HPDE6-E6E7 (cell line): ENCODE data around the gene KIRREL1.

Experiments used
- DNase-seq: peaks from one replicate; pipeline ENCODE4 v3.0.0; 2011; ENCODE audit warnings: missing footprints; ENCODE audit errors: extremely low spot score

KIRREL1 gene

DNA sequence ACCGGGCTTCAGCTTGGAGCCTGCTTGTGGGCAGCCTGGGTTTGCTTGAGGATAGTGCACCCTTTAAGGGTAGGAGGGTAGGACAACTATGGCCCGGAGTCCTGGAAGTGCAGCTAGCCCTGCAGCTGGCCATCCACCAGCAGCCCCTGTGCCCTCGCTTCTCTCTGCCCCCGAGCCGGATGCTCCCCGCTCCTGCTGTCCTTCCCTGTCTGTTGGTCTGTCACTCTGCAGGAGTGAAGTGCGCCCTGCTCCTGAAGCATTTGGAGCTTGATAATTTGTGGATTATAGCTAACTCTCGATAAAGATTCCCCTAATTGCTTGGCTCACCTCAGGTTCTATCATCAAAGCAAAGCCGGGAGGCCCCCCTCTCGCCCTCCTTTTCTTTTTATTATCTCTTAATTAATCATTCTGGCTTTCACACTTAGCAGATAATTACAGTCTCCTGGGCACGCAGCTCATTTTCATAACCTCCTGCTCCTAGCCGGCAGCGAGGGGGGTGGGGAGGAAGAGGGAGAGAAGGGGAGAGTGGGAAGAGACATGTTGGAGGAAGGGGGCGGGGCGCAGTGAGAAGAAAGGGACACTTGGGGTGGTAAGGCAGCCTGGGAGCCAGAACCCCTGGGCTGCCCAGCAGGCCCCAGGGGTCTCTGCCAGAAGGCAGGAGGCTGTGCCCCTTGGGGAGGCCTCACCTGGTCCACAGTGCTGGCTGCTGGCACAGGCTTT, 14.4 kb downstream of the KIRREL1 start:
- no peak for DNase-seq

DNA sequence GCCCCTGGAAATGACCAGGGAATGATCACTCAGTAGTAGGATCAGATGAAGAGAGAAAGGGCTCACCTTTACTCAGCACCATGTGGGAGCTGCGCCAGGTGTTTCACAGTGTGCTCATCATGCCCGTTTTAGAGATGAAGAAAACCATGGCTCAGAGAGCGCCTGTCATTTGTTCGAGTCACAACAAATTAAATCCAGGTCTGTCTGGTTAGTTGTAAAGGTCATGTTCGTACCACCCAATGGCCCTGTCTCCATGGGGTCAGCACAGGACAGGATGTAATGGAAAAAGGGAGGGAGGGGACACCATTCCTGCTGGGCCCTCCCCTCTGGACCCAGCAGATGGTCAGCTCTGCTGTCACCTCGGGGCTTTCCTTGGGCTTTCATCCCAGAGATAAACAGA, 15.2 kb downstream of the KIRREL1 start:
- no peak for DNase-seq

DNA sequence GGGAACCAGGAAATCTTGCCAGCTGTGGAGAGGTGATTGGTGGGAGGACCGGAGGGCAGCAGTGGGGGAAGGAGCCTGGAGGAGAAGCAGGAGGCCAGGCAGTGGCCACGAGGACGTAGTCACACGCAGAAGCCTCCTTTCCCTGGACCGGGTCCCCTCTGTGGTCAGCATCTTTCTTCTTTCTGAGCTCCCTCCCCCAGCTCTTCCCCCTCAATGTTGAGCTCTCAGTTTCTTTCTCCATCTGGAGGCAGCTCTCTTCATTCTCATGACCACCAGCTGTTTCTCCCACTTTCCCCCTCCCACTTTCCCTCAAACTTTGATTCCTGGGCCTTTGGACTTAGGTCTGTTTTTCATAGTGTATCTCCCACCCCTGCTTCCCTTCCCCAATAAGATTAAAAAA, 18.3 kb downstream of the KIRREL1 start:
- DNase-seq, result no peak

DNA sequence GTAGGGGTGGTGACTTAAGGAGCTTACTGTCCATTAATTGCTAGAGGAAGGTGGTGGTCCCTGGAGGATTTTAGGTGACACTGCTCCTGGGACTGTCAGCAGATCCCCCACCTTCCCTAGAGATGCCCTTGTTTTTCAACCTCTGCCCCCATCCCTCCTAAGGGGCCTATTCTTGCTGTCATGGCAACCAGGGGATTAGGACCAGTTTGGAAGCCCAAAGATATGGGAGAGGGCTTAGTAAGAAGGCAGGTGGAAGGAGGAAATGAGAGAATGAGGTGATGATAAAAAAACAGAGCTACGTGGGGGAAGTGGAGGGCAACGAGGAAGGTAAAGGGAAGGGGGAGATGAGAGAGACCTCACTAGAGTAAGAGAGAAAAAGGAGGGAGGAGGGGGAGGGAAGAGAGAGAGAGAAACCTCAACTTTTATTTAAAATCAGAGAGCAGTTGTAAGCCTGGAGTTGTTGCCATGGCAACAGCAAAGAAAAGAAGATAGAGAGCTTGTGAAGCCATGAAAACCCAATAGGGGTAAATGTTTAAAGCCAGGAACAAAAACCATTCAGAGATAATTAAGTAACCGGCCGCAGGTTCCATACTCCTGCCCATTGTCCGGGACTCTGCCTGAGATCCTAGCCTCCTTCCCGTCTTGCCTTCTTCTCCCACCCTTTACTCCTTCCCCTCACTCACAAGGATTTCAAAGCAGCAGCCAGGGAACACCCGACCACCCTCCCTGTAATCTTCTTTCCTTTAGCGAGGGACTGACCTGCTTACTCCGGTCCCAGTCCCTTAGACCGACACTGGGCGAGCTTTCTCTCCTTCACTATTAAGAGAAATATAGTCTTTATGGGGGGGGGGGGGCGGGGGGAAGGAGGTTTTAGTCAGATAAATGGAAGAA, 20.6 kb downstream of the KIRREL1 start:
- no peak for DNase-seq

DNA sequence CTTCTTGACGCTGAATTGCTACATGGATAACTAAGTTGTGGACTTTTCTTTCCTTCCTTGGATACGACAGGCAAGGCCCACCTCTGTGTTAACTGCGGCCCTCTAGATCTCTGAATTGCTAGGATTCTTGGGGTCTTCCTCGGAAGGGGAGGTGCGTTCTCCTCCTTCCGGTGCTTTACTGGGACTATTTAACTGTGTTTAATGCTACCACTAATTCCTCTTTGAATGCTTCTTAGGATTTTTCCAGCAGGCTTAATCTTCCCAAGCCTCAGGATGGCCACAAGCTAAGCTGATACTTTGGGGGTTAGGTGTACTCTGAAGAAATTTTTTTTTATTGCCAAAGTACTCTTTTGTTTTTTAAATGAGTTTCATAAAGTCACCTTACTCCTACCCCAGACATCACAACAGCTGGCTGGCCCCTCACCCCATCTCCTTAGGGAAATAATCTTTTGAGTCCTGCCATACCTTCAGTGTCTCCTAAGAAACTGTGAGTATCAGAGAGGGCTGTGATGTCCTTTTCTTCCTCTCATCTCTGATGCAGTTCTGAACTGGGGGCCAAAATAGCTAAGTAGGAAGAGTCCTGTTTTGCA, 21.4 kb downstream of the KIRREL1 start:
- DNase-seq, result no peak

DNA sequence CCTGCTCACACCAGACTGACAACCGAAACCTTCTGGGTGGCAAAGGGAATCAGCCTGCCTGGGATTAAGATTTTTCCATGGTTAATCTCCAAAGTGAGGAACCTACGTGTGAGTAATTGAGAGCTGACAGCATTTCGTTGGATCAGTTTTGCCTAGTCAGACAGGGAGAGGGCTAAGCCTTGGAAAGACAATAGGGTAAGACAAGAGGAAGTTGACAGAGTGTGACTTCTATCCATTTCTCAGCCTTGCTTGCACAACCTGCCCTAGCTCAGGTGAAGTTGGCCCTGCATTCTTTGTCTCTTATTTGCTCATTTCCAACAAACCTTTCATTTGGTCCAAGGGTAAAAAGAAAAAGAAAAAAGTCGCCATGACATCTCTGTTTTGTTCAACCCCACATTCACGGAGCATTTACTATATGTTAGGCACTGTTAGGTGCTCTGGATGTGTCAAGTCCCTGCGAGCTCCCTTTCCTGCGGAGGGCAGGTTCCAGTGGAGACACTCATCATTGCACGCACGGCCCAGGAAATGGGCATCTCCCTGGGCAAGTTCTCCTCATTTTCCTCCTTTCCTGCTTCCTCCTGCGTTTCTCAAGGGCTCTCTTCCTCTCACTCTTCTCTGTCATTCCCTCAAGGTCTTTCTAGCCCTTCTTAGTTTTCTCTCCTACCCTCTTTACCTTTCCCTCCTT, 23.3 kb downstream of the KIRREL1 start:
- DNase-seq, result no peak

DNA sequence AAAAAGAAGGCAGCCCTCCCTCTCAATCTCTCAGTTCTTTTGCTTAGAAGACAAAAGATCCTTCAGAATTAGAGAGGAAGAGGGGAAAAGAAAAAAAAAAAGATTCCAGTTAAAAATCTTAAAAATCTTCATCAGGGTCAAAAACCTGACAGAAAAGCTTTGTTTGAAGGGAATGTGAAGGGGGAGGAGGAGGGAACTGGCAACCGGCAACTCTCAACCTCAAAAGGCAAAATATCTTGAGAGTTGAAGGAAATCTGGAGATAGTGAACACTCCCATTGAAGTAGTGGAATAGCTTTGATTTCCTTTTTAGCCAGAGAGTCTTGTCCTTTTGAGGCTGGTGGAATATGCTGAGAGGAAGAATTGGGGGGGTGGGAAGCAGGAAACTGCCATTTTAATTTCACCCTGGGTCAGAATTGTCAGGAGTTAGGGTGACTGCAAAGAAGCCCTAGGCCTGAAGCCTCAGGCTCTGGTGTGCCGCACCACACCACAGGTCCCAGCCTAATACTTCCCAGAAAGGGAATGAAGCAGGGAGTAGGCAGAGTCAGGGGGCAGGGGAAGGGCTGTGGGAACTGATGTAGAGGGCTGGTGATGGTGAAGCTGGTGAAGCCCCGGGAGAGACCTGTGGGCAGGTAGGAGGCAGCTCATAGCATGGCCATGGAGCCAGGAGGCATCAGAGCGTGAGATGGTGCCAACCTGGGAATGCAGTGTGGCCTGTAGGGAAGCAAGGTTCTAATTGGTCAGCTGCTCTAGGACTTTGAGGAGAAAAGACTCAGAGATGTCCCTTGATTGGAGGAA, 24.6 kb downstream of the KIRREL1 start:
- DNase-seq, result no peak

DNA sequence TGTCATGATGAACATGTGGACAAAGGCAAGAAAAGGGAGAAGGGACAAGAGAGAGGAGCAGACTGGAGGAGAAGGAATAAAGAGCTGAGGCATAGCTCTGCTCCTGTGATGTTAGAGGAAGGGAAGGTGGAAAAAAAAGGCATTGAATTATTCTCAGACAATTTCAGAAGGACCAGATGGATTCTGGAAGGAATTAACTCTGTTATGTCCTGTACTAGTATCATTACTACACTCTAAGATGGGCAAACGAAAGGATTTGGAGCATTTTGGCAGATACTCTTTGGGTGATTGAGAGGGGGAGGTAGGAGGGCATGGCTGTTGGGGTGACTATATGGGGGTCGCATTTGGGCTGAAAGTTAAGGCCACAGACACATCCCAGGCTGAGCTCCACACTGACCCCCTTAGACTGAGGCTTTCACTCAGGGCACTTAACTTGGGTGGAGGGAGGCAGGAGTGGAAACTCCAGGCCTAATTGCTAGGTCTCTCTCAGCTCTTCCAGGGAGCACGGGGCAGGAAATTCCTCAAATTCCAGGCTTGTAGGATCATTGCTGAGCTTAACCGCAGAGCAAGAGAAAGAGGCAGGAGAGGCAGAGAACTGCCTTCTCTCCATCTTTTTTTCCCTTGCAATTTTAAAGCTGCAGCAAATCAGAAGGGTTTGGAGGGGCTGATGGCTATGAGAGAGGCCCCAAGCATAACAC, 25.9 kb downstream of the KIRREL1 start:
- DNase-seq, result peak; percentile 57

DNA sequence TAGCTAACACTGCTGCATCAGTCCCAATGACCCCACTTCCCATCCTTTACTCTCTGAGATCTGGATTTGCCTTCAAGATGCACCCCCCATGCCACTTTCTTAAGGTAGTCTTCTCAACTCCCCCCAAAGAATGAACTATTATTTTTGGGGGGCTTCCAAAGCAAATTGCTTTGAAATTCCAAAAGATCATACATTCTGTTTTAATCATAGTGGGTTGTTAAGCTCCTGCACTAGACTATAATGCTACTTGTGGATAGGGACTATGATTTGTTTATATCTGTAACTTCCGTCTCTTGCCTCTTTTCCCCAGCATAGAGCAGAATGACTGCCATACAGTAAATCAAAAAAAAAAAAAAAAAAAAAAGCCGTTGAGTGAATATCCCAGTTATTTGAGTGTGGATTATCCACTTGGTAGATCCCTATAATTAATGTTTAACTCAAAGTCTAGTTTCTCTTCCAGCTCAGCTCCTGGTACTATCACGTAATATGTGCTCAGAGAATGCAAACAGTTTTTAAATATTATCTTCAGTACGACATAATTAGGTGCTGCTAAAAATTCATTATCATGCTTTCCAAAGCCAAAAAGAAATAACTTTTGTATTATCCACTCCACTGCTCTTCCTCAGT, 26.9 kb downstream of the KIRREL1 start:
- DNase-seq, result no peak

DNA sequence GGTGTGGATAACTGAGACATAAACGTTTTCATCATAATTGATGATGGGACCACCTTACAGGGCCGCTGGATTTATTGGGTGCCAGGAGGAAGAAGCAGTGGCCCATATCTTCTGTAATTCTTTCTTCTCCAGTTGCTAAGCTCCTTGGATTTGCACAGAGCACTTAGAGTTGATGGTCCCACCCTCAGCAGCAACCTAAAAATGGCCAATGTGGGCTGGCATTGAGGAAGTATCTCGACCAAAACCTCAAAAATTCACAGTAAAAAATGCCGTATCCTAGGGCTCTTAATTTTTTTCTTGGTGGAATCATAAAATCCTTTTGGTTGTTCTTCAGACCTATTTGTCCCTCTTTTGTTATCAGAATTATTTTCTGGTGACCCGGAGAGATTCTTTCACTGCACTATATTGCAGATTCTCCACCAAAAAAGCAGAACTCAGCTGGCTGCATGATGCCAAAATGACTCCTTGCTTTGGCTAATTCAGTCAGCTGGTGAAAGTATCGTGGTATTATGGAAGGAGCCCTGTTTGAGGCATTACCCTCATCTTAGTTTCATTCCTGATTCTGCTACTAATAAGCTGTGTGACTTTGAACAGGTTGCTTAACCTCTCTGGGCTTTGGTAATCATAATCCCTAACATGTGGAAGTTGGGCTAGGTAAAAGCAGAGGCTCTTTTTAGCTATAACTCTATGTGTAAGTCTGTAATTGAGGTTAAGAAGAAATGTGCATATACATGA, 27.6 kb downstream of the KIRREL1 start:
- DNase-seq, result no peak

DNA sequence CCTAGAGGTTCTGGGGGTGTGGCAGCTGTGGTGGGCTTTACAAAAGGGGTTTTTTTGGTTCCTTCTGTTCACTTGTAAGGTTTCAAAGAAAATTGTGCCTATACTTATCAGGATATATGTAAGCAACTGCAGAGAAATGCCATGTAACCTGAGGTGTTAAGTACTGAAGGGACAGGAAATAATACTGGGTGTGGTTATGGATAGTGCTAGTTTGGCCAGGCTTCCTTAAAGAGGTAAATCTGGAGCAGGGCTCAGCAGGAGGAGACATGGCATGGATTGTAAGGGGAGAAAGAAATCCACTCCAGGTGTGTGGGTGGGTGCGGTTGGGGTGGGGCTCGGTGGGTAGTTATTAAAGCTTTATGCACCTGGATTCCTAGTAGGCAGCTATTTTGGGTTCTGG, 28.3 kb downstream of the KIRREL1 start:
- DNase-seq, result no peak

DNA sequence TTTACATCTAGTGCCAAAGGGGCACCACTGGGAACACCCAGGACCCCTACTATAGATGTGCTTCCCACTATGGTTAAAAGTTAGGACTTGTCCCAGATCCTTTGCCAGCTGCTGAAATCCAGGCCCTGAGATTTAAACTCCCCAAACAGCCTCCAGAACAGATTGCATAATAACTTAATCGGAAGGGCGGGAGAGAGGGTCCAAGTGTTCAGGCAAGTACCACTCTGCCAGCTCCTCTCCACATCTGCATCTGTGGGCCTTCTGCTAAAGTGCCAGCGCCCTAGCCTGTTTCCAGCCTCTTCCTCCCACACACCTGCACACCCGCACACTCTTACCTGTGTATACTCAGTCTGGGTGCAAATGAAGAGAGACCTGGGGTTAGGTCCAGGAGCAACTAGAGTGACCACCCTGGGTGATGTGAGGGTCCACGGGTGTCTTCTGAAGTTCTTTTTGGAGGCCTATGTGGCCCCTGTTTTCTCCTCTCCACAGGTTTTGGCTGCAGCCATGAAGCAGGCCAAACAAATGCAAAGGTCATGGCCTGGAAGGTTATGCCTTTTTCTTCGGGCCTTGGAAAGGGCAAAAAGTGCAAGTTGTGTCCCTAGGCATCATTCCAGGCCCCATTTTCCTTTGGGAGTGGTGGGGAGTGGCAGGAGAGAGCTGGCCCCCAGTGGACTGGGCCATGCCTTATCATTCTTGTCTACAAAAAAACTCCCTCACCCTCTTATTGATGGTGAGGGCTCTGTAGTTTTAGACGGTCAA, 29.3 kb downstream of the KIRREL1 start:
- no peak for DNase-seq

DNA sequence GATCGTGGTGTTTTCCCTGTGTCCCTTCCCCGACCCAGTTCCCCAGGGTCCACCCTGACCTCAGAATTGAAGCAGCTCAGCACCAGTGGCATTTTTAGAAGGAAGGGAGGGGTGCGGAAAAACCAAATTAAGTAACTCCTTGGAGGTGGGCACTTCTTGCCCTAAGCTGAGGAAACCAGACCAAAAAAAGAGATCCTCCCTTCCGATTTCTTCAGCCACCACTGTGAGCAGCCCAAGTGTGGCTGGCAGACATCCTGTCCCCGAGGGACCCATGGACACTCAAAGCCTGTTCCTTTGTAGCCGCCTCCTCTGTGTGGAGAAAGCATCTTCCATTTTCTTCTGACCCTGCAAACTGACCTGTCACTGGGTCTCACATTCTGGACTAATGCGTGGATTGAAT, 31.3 kb downstream of the KIRREL1 start:
- no peak for DNase-seq

DNA sequence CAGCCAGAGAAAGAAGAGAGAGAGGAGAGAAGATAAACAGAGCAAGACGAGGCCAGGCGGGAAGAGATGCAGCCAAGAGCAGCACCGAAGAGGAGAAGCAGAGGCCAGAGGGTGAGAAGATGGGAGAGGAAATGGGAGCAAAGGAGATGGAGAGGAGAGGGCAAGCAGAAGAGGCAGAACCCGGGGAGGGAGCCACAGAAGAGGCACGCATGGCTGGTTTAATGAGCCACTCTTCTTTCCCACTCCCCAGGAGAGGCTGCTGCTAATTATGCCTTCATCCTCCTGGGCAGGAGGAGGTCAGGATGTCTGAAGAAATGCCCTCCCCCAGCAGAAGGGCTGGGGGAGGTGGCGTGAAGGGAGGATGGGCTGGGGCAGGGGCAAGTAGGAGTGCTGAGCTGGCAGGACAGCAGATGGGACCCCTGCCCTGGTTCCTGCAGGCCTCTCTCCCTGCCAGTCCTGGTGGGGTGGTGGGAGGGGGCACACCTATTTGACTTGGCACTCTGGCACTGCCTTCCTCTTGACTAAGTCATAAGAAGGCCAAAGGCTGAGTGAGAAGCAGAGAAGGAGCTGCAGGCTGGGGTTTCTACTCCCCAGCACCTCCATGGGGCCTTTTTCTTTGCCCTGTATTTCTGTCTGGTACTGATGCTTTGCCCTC, 32.3 kb downstream of the KIRREL1 start:
- no peak for DNase-seq

DNA sequence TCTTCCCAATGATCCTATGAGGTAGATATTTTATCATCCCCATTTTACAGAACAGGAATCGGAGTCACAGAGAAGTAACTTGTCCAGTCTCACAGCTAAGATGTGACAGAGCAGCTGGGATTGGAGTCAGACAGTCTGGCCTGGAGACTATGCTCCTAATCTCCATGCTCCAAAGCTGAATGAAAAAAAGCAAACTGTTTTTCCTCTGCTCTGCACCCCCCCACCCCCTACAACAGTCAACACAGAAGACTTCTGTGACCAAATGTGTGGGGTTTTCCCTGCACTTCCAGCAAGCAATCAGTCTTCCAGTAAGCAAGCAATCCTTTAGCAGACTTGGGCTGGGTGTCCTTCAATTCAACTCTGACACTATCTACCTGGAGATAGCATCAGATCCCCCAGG, 33.2 kb downstream of the KIRREL1 start:
- no peak for DNase-seq

DNA sequence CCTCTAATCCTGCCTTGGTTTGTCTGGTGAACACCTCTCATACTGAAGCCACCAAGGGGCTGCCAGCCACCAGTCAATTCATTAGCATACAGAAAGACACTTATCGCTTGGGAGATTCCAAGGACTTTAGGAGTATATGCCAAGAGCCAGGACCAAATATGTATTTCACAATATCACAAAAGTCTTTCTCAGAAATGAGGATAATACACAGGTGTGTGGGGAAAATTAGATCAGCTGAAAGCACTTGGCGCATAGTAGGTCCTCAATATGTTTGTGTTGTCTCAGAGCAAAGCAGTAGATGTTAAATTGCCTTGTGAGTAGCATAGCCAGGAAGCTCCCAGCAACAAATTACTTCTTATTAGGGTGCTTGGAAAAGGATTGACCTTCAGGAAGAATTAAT, 34.1 kb downstream of the KIRREL1 start:
- DNase-seq, result no peak

DNA sequence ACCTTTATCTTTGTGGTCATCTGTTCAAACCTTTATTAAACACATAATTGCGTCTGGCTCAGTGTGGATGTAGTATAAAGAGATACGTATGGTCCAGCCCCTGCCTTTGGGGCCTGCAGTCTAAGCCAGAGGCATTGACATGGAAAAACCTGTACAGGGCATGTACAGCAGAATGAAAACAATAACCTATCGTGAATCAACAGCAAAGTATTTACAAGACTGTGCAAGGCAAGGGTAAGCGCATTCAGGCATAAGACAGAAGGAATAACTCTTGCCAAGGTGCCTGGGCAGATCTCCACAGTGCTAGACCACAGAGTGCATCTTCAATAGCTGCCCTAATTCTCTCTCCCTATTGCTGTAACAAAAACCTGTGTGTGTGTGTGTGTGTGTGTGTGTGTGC, 35.5 kb downstream of the KIRREL1 start:
- DNase-seq, result peak; percentile 42

DNA sequence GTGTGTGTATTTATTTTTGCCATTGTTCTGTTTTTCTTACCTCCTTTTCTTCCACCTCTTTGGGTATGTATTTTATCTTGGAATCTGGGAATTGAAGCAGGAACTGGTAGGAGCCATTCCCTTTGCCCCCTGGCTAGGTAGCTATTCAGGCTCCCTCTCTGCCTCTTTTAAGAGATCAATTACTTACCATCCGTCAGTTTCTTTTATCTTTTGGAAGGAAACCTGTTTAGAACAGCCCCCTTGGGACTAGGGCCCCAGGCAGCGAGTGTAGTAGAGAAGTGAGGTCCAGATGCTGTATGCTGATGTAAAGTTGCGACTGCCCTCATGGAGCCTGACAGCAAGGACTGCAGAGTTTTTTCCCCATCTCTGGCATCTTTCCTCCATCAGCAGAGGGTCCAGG, 41.6 kb downstream of the KIRREL1 start:
- no peak for DNase-seq
